ENCODE results near the gene VWA5B1.

VWA5B1 gene

DNA sequence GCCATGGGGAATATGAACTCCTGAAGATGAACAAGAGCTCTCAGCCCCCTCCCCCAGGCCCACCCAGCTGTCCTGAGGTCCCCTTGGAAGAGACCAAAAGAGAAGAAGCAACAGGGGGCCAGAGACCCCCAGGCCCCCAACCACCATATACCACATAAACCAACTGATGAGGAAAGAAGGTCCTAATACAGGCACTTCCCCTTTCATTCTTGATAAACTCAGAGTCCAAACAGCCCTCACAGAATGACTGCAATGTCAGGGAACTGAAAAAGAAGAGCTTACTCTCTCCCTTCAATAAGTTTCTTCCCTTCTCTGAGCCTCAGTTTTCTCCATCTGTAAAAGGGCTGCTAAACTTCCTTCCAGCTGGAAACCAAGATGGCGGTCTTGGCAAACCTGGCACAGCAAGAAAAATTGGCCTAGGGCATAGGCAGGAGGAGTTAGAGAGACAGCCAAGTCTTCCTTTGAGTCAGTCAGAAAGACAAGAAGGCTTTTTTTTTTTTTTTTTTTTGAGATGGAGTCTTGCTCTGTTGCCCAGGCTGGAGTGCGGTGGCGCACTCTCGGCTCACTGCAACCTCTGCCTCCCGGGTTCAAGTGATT is 90.5 kb downstream of the VWA5B1 start:
- Histone ChIP-seq H3K36me3 (ENCODE audit: insufficient read depth, insufficient read length, low read length) (no peaks in the 10 kb centered on the region), H3K4me1 (ENCODE audit: insufficient read depth, insufficient read length) (peaks cover 6% of the 10 kb centered on the region), H3K9ac (ENCODE audit: insufficient read length, low read depth) (no peak overlapping the region), H3K4me3 (ENCODE audit: insufficient read length, low read depth) (no peak overlapping the region), H3K27me3 (ENCODE audit: insufficient read depth, insufficient read length) (peaks cover 13% of the 10 kb centered on the region), H3K9me3 (ENCODE audit: insufficient read depth, low read length) (no peaks in the 10 kb centered on the region)
- no peak for DNase-seq (ENCODE audit: low read depth, low spot score)
- TF ChIP-seq YY1 (IDR thresholded peaks at IDR 0.05; ENCODE audit: insufficient read depth, insufficient read length), result no peak
- TF ChIP-seq ZNF274 (IDR thresholded peaks at IDR 0.05; ENCODE audit: low read depth, low read length), result no peak
- no peak for TF ChIP-seq SUZ12 (IDR thresholded peaks at IDR 0.05; ENCODE audit: extremely low read depth, insufficient read depth, insufficient read length)

DNA sequence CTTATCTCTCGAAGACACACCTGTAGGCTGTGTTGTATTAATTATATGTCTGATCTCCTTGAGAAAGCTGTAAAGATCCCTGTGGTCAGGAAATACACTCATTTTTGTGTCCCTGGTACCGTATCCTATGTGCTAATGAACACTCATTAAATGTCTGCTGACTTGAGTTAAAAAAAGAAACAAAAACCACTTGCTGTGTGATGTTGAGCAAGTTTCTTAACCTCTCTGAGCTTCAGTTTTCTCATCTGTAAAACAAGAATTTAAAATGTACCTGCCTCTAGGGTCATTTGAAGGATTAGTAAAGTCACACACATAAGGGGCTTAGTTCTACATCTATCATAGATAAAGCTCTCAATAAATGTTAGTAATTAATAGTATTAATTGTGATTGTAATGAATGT is 91.3 kb downstream of the VWA5B1 start:
- no peak for TF ChIP-seq ZNF274 (IDR thresholded peaks at IDR 0.05; ENCODE audit: low read depth, low read length)
- H3K4me1 ChIP-seq (ENCODE audit: insufficient read depth, insufficient read length), result peaks cover 8% of the 10 kb centered on the region
- DNase-seq (ENCODE audit: low read depth, low spot score), result no peak
- H3K9ac ChIP-seq (ENCODE audit: insufficient read length, low read depth), result no peak overlapping the region
- no peaks in the 10 kb centered on the region for H3K36me3 ChIP-seq (ENCODE audit: insufficient read depth, insufficient read length, low read length)
- H3K4me3 ChIP-seq (ENCODE audit: insufficient read length, low read depth), result no peak overlapping the region
- no peaks in the 10 kb centered on the region for H3K9me3 ChIP-seq (ENCODE audit: insufficient read depth, low read length)
- H3K27me3 ChIP-seq (ENCODE audit: insufficient read depth, insufficient read length), result peaks cover 6% of the 10 kb centered on the region

DNA sequence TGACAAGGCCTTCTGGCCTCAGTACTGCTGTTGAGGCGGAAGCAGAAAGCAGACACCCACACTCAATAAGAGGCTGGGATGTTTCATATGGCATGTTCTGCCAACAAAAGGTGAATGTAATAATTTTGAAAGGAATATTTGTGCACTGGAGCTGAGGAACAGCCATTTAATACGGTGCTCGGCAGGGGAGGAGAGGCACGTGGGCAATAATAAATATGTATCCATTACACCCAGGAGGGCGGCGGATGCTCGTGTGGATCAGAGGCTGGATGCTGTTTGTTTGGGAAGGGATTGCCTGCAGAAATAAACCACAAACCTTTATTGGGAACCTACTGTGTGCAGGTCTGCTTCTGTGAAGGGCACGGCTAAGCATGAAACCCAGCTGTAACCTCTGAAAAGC is 92.0 kb downstream of the VWA5B1 start:
- H3K9ac ChIP-seq (ENCODE audit: insufficient read length, low read depth), result no peak overlapping the region
- H3K4me3 ChIP-seq (ENCODE audit: insufficient read length, low read depth), result no peak overlapping the region
- H3K4me1 ChIP-seq (ENCODE audit: insufficient read depth, insufficient read length), result peaks cover 6% of the 10 kb centered on the region
- peaks cover 4% of the 10 kb centered on the region for H3K27me3 ChIP-seq (ENCODE audit: insufficient read depth, insufficient read length)
- no peak for DNase-seq (ENCODE audit: low read depth, low spot score)
- no peaks in the 10 kb centered on the region for H3K36me3 ChIP-seq (ENCODE audit: insufficient read depth, insufficient read length, low read length)
- no peaks in the 10 kb centered on the region for H3K9me3 ChIP-seq (ENCODE audit: insufficient read depth, low read length)
- no peak for TF ChIP-seq YY1 (IDR thresholded peaks at IDR 0.05; ENCODE audit: insufficient read depth, insufficient read length)
- TF ChIP-seq ZNF274 (IDR thresholded peaks at IDR 0.05; ENCODE audit: low read depth, low read length), result no peak
- TF ChIP-seq SUZ12 (IDR thresholded peaks at IDR 0.05; ENCODE audit: extremely low read depth, insufficient read depth, insufficient read length), result no peak

DNA sequence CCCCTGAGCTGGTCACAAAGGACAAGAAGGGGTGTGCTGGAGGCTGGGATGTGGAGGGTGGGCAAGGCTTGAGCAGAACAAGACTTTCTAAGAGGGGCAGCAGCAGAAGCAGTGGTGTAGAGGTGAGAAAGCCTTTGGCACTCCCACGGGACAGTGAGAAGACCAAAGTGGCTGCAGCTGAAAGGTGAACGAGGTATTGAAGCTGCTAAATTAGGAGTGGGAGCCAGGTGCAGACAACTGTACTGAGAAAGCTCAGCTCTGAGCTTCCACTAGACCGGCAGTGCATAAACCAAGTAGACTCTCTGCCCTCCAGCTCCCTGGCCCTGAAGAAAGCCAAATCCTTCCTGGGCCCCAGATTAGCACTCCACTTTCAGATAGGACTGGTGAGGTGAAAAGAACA is 93.0 kb downstream of the VWA5B1 start:
- no peak for DNase-seq (ENCODE audit: low read depth, low spot score)
- peaks cover 6% of the 10 kb centered on the region for H3K4me1 ChIP-seq (ENCODE audit: insufficient read depth, insufficient read length)
- H3K36me3 ChIP-seq (ENCODE audit: insufficient read depth, insufficient read length, low read length), result no peaks in the 10 kb centered on the region
- H3K27me3 ChIP-seq (ENCODE audit: insufficient read depth, insufficient read length), result no peaks in the 10 kb centered on the region
- H3K4me3 ChIP-seq (ENCODE audit: insufficient read length, low read depth), result no peak overlapping the region
- no peaks in the 10 kb centered on the region for H3K9me3 ChIP-seq (ENCODE audit: insufficient read depth, low read length)
- no peak overlapping the region for H3K9ac ChIP-seq (ENCODE audit: insufficient read length, low read depth)
- TF ChIP-seq YY1 (IDR thresholded peaks at IDR 0.05; ENCODE audit: insufficient read depth, insufficient read length) (no peak), ZNF274 (IDR thresholded peaks at IDR 0.05; ENCODE audit: low read depth, low read length) (no peak), SUZ12 (IDR thresholded peaks at IDR 0.05; ENCODE audit: extremely low read depth, insufficient read depth, insufficient read length) (no peak)

DNA sequence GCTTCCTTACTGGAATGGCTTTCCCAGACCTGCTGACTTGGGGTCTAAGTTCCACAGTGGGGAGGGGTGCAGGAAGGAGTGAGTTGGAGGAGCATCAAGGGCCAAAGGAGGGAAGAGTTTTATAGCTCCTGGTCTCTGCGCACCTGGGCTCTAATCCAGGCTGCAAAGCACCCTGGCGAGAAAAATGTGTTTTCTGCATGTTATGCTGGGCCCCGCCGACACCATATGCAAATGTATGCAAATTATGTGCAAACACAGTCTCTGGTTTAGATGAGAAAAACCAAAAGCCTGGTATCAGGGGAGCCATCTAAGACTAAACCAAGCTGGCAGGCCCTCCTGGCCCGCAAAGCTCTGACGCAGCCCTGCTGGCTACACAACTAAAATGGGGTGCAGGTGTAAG is 95.0 kb downstream of the VWA5B1 start:
- no peak for TF ChIP-seq ZNF274 (IDR thresholded peaks at IDR 0.05; ENCODE audit: low read depth, low read length)
- H3K36me3 ChIP-seq (ENCODE audit: insufficient read depth, insufficient read length, low read length), result no peaks in the 10 kb centered on the region
- H3K4me3 ChIP-seq (ENCODE audit: insufficient read length, low read depth), result no peak overlapping the region
- no peaks in the 10 kb centered on the region for H3K27me3 ChIP-seq (ENCODE audit: insufficient read depth, insufficient read length)
- no peak overlapping the region for H3K9ac ChIP-seq (ENCODE audit: insufficient read length, low read depth)
- DNase-seq (ENCODE audit: low read depth, low spot score), result no peak
- H3K9me3 ChIP-seq (ENCODE audit: insufficient read depth, low read length), result no peaks in the 10 kb centered on the region
- H3K4me1 ChIP-seq (ENCODE audit: insufficient read depth, insufficient read length), result peaks cover 6% of the 10 kb centered on the region

DNA sequence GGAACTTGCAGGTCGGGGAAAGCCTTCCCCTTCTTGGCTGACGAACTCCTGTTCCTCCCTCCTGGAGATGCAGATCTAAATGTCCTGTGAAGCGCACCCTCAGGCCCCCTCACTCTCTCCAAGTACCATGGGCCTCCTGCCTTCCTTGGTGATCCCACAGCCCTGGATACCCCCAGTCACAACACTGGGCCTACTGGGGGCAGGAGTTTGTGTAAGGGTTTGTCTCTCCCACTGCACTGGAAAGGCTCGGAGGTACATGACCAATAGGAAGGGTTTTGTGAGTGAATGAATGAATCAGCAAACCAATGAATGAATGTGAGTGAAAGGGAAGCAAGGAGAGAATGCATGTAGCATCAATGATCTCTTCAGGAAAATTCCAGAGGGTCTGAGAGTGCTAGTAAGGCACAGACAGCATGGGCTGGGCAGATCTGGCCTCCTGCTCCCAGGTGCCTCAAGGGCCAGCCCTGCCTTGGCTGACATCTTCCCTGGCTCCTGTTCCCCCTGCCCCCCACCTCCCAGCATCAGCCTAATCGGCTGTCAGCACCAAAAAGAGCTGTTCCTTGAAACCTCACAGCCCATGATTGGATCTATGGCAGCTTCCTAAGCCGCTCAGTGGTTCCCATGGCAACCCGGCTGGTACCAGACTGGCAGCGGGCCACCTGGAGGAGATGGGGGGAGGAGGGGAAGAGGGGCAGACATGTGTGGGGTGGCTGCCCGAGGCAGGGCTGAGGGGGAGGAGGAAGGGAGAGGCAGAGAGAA is 95.8 kb downstream of the VWA5B1 start:
- Histone ChIP-seq H3K9ac (ENCODE audit: insufficient read length, low read depth) (no peak overlapping the region), H3K27me3 (ENCODE audit: insufficient read depth, insufficient read length) (no peaks in the 10 kb centered on the region), H3K4me1 (ENCODE audit: insufficient read depth, insufficient read length) (peaks cover 6% of the 10 kb centered on the region), H3K9me3 (ENCODE audit: insufficient read depth, low read length) (no peaks in the 10 kb centered on the region), H3K4me3 (ENCODE audit: insufficient read length, low read depth) (no peak overlapping the region), H3K36me3 (ENCODE audit: insufficient read depth, insufficient read length, low read length) (no peaks in the 10 kb centered on the region)
- no peak for DNase-seq (ENCODE audit: low read depth, low spot score)
- TF ChIP-seq YY1 (IDR thresholded peaks at IDR 0.05; ENCODE audit: insufficient read depth, insufficient read length), result no peak
- no peak for TF ChIP-seq ZNF274 (IDR thresholded peaks at IDR 0.05; ENCODE audit: low read depth, low read length)
- no peak for TF ChIP-seq SUZ12 (IDR thresholded peaks at IDR 0.05; ENCODE audit: extremely low read depth, insufficient read depth, insufficient read length)

DNA sequence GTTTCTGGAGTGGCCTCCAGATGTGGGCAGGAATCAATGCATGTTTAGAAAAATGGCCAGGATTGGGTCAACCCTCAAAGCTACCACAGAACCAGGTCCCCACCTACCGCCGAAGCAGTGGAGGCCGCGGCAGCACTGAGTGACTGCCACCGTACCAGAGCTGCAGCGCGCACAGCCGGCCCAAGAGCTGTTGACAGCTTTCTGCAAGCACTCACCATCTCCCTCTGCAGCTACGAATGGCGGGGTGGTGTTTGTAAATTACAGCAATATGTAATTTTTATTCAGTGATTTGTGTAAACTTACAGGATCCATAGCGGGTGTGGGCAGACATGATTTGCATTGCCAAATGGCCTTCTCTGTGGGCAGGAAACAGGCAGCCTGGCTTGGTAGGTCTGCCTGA is 98.9 kb downstream of the VWA5B1 start:
- Histone ChIP-seq H3K36me3 (ENCODE audit: insufficient read depth, insufficient read length, low read length) (no peaks in the 10 kb centered on the region), H3K27me3 (ENCODE audit: insufficient read depth, insufficient read length) (no peaks in the 10 kb centered on the region), H3K9me3 (ENCODE audit: insufficient read depth, low read length) (no peaks in the 10 kb centered on the region), H3K9ac (ENCODE audit: insufficient read length, low read depth) (no peak overlapping the region), H3K4me1 (ENCODE audit: insufficient read depth, insufficient read length) (peaks cover 6% of the 10 kb centered on the region), H3K4me3 (ENCODE audit: insufficient read length, low read depth) (no peak overlapping the region)
- no peak for DNase-seq (ENCODE audit: low read depth, low spot score)
- TF ChIP-seq YY1 (IDR thresholded peaks at IDR 0.05; ENCODE audit: insufficient read depth, insufficient read length) (no peak), ZNF274 (IDR thresholded peaks at IDR 0.05; ENCODE audit: low read depth, low read length) (no peak), SUZ12 (IDR thresholded peaks at IDR 0.05; ENCODE audit: extremely low read depth, insufficient read depth, insufficient read length) (no peak)
